ENCODE measurements around the gene SLC11A1.

DNA sequence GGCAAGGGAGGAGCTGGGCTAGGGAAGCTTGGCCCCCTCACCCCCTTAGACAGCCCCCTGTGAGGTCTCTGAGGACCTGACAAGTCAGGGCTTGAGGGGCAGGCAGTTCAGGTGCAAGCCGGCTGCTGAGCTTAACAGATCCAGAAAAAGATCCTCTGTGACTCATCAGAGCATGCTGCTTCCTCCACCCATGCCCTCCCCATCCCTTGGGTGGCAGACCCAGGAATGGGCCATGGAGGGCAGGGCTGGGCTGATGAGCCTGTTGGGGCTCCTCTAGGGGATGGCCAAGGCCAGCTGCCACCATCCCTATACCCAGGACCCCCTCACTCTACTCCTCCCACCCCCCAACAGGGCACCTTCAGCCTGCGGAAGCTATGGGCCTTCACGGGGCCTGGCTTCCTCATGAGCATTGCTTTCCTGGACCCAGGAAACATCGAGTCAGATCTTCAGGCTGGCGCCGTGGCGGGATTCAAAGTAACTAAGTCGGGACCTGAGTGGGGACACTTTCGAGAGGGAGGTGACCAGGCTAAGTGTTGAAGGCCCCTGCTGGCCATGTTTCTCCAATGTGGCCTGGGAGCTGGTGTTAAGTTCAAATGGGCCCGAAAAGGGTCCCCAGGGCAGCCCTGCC lies 1.9 kb downstream of the SLC11A1 start:
- TF ChIP-seq, protein P1, sequence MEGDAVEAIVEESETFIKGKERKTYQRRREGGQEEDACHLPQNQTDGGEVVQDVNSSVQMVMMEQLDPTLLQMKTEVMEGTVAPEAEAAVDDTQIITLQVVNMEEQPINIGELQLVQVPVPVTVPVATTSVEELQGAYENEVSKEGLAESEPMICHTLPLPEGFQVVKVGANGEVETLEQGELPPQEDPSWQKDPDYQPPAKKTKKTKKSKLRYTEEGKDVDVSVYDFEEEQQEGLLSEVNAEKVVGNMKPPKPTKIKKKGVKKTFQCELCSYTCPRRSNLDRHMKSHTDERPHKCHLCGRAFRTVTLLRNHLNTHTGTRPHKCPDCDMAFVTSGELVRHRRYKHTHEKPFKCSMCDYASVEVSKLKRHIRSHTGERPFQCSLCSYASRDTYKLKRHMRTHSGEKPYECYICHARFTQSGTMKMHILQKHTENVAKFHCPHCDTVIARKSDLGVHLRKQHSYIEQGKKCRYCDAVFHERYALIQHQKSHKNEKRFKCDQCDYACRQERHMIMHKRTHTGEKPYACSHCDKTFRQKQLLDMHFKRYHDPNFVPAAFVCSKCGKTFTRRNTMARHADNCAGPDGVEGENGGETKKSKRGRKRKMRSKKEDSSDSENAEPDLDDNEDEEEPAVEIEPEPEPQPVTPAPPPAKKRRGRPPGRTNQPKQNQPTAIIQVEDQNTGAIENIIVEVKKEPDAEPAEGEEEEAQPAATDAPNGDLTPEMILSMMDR (conservative IDR thresholded peaks at IDR 0.05; ENCODE audit: low read depth in 2 of 2), result no peak
- TF ChIP-seq EZH2 (IDR thresholded peaks at IDR 0.05; ENCODE audit: low read depth, unreplicated experiment), result no peak

Measured in GM23338 (cell line).